Chondrocyte (in vitro differentiated cells): Measurements from ENCODE around the gene PUS10. TPM values are rescaled to one million over a fixed set of nuclear protein-coding genes. Genes with fewer than 3 reads are reported as not detected.
"Not testable (repeated sequence)": the region's sequence is repeated elsewhere in the genome, so short reads cannot be mapped to it uniquely, and the experiment has no call there.

ENCODE experiments used
- DNase-seq: peaks from one replicate; pipeline ENCODE4 v3.0.0; 2021; ENCODE audit warnings: mixed read lengths, low spot score
- H3K27ac Mint-ChIP-seq: one replicate; pipeline ENCODE4 v1.8.0; 2021; ENCODE audit warnings: mild to moderate bottlenecking, moderate library complexity, mixed read lengths; ENCODE audit not compliant: unreplicated experiment
- H3K27me3 Mint-ChIP-seq: 2 replicates; pipeline ENCODE4 v1.8.0; 2021; ENCODE audit warnings: low read depth, mixed read lengths
- H3K36me3 Mint-ChIP-seq: 2 replicates; pipeline ENCODE4 v1.8.0; 2021; ENCODE audit warnings: low read depth, mixed read lengths
- H3K4me1 Mint-ChIP-seq: 2 replicates; pipeline ENCODE4 v1.8.0; 2021; ENCODE audit warnings: low read depth, mild to moderate bottlenecking, mixed read lengths
- H3K4me3 Mint-ChIP-seq: one replicate; pipeline ENCODE4 v1.8.0; 2021; ENCODE audit warnings: mild to moderate bottlenecking, moderate library complexity, mixed read lengths; ENCODE audit not compliant: unreplicated experiment
- H3K9me3 Mint-ChIP-seq: 2 replicates; pipeline ENCODE4 v1.8.0; 2021; ENCODE audit warnings: low read depth, mixed read lengths
- CTCF ChIP-seq: fragments of 200-600 bp; sonication (generic); IDR thresholded peaks from 2 replicates; pipeline ENCODE4 v1.5.0; 2021; ENCODE audit warnings: antibody characterized with exemption, mild to moderate bottlenecking, moderate library complexity
- total RNA-seq: library from RNA; stranded (reverse); gene quantifications from 3 replicates; pipeline ENCODE4 v1.2.1, GENCODE V29; 2021

PUS10 gene
- total RNA-seq, 1 donor from 2014 or later, result 5.1 TPM

DNA sequence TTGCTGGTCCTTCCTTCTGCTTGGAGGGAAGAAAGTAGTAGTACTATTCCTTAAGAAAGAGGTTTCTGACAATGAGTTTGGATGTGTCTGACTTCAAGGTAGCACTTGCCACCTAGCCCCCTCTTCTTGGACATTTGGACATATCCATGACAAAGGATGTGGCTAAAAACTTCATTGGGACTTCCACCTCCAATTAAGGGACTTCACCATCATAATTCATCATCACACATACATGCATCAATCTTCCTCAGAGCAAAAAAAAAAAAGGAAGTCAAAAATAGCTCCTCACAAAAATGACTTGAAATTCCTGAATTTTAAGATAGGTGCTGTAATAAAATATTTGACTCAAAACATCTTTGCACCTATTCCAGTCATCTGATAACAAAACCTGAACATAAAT is 23.9 kb downstream of the PUS10 start:
- H3K27ac Mint-ChIP-seq, result no peak overlapping the region
- H3K4me1 Mint-ChIP-seq, result no peaks in the 10 kb centered on the region

DNA sequence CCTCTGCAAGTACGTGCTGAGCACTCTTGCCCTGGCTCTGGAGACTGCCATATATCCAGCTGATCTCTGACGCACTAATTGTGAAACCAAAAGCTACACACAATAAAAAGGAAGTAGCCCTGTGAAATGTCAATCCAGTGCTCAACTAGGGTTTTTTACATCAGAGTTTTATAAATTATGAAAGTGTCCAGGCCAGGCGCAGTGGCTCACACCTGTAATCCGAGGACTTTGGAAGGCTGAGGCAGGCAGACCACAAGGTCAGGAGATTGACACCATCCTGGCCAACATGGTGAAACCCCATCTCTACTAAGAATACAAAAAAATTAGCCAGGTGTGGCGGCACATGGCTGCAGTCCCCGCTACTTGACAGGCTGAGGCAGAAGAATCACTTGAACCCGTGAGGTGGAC is 25.1 kb downstream of the PUS10 start:
- no peak overlapping the region for H3K27ac Mint-ChIP-seq
- no peaks in the 10 kb centered on the region for H3K4me1 Mint-ChIP-seq
- peaks cover 10% of the 10 kb centered on the region for H3K9me3 Mint-ChIP-seq
- peaks cover 3% of the 10 kb centered on the region for H3K36me3 Mint-ChIP-seq
- no peak for DNase-seq
- TF ChIP-seq CTCF, result no peak
- H3K27me3 Mint-ChIP-seq, result no peaks in the 10 kb centered on the region
- H3K4me3 Mint-ChIP-seq, result no peak overlapping the region

More for the DNA sequence above, 23.9 kb downstream of the PUS10 start:
- H3K4me3 Mint-ChIP-seq, result no peak overlapping the region
- H3K36me3 Mint-ChIP-seq, result peaks cover 3% of the 10 kb centered on the region
- H3K9me3 Mint-ChIP-seq, result peaks cover 10% of the 10 kb centered on the region
- H3K27me3 Mint-ChIP-seq, result no peaks in the 10 kb centered on the region
- no peak for TF ChIP-seq CTCF
- DNase-seq, result no peak

DNA sequence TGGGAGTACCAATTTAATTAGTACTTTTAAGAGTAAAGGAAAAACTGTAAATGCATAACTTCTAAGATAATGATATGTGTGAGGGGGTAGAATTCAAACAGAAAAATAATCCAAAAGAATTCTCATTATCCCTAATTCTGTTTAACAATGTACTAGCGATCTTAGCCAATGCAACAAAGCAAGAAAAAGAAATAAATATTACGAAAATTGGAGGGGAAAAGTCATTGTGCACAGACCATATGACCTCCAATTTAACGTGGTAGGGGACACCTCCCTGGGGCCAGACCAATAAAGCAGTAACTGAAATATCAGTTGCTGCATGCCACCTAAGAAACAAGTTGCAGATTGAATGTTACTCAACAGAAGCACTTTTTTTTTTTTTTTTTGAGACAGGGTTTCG is 26.4 kb downstream of the PUS10 start:
- Mint-ChIP-seq H3K27ac (no peak overlapping the region), H3K4me3 (no peak overlapping the region), H3K36me3 (peaks cover 3% of the 10 kb centered on the region), H3K9me3 (peaks cover 10% of the 10 kb centered on the region), H3K4me1 (no peaks in the 10 kb centered on the region), H3K27me3 (no peaks in the 10 kb centered on the region)
- DNase-seq, result no peak
- no peak for TF ChIP-seq CTCF

GRCh38 chr2:60989259-60989658 is 28.8 kb downstream of the PUS10 start:
- Mint-ChIP-seq H3K36me3 (peaks cover 5% of the 10 kb centered on the region), H3K27me3 (no peaks in the 10 kb centered on the region), H3K9me3 (peaks cover 10% of the 10 kb centered on the region), H3K4me3 (no peak overlapping the region), H3K27ac (no peak overlapping the region), H3K4me1 (no peaks in the 10 kb centered on the region)
- no peak for TF ChIP-seq CTCF
- DNase-seq, result no peak

DNA sequence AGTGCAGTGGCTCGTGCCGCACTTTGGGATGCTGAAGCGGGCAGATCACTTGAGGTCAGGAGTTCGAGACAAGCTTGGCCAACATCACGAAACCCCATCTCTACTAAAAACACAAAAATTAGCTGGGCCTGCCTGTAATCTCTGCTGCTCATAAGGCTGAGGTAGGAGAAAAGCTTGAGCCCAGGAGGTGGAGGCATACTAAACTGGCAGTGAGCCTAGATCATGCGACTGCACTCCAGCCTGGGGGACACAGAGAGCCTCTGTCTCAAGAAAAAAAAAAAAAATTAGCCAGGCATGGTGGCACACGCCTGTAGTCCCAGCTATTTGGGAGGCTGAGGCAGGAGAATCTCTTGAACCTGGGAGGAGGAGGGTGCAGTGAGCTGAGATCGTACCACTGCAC is 30.4 kb downstream of the PUS10 start:
- H3K4me1 Mint-ChIP-seq, H3K9me3 Mint-ChIP-seq, DNase-seq, H3K27ac Mint-ChIP-seq, H3K27me3 Mint-ChIP-seq, H3K36me3 Mint-ChIP-seq, H3K4me3 Mint-ChIP-seq: not testable (repeated sequence)

GRCh38 chr2:60987041-60987440 is 31.0 kb downstream of the PUS10 start:
- DNase-seq, result no peak
- TF ChIP-seq CTCF, result no peak
- Mint-ChIP-seq H3K9me3 (peaks cover 10% of the 10 kb centered on the region), H3K4me3 (no peak overlapping the region), H3K36me3 (peaks cover 4% of the 10 kb centered on the region), H3K27ac (no peak overlapping the region), H3K4me1 (no peaks in the 10 kb centered on the region), H3K27me3 (no peaks in the 10 kb centered on the region)
